Inferior parietal cortex (tissue), 1 donor: ENCODE measurements around the gene ZYG11B.
"Not testable (repeated sequence)": the region's sequence is repeated elsewhere in the genome, so short reads cannot be mapped to it uniquely, and the experiment has no call there.

Source experiments
- DNase-seq: peaks from one replicate; pipeline ENCODE4 v3.0.0-alpha.2; 2016; ENCODE audit errors: extremely low spot score

Gene ZYG11B

DNA sequence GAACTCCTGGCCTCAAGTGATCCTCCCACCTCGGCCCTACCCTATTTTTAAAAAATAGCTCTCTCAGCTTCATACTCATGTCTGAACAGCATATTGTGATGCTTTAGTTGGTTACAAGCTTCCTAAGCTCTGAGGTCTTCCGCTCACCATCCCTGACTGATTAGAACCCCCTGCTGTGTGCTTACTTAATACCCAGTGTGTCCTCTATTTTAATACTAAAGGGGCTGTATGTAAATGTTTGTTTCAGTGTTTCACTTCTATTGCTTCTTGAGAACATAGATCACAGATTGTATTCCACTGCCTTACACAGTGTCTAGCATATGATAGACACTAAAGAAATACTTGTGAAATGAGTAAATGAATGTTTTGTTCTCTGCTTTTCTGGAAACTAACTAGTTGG is 29.8 kb downstream of the ZYG11B start:
- DNase-seq = no peak

DNA sequence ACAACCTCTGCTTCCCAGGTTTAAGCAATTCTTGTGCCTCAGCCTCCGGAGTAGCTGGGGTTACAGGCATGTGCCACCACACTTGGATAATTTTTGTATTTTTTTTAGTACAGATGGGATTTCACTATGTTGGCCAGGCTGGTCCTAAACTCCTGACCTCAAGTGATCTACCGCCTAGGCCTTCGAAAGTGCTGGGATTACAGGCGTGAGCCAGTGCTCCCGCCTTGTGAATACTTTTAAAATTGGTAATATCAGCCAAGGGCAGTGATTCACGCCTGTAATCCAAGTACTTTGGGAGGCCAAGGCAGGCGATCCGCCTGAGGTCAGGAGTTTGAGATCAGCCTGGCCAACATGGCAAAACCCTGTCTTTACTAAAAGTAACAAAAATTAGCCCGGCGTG is 33.7 kb downstream of the ZYG11B start:
- DNase-seq = no peak

DNA sequence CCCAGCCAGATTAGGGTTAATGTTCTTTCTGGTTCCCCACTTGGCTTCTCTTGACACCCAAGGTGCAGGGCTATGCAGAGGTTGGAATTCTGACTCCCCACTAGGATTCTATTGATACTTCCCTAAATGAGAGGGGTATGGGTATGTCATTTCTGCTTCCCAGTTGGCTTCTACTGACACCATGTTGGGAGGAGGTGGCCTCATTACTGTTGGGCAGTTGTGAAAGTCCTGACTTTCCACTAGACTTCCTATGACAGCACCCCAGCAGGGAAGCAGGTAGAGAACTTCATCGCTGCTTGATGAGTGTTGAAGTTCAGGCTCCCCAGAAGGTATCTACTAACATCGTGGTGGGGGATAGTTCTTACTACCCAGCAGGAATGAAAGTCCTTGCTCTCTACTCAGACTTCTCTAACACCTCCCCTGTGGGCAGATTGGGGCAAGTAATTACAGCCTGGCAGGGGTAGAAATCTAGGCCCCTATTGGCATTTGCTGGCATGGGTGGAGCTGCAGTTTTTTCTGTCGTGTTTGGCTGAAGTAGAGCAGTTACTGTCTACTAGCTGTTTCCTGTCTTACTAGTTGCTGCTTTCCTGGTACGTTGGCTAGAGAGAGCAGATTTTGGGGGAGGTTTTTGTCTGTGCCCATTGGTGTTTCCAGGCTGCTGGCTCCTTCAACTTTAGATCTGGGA is 41.5 kb downstream of the ZYG11B start:
- no peak for DNase-seq

DNA sequence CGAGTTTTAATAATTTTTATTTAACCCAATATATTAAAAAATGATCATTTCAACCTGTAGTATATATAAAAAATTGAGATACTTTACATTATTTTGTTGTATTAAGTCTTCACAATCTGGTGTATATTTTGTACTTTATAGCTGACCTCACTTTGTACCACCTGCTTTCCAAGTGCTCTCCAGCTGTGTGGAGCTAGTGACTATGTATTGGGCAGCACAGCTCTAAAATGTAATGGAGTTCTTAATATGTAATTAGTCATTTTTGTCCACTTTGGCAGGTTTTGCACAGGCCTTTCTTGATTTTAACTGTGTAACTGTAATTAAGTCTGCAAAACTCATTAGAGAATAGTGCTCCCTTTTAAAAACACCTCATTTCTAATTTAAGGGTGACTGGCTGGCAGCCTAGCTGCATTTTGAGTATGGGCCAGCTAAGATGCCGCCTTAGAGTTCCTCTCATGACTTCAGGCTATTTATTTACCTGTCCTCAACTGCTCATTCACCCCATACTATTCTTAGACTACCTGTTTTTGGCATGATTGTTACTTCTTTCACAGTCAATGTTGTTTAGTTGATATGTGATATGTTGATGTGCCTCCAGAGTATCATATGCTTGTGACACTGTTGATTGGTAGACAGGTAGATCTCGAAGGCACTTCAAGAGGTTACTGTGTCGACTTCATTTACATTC is 43.2 kb downstream of the ZYG11B start:
- no peak for DNase-seq

DNA sequence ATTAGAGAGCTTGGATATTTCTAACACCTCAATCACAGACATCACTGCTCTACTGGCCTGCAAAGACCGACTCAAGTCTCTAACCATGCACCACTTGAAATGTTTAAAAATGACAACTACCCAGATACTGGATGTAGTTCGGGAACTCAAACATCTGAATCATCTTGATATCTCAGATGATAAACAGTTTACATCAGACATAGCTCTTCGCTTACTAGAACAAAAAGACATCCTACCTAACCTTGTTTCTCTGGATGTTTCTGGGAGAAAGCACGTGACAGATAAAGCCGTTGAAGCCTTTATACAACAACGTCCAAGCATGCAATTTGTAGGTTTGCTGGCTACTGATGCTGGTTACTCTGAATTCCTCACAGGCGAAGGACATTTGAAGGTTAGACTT is 45.1 kb downstream of the ZYG11B start:
- peak; percentile 11 for DNase-seq

DNA sequence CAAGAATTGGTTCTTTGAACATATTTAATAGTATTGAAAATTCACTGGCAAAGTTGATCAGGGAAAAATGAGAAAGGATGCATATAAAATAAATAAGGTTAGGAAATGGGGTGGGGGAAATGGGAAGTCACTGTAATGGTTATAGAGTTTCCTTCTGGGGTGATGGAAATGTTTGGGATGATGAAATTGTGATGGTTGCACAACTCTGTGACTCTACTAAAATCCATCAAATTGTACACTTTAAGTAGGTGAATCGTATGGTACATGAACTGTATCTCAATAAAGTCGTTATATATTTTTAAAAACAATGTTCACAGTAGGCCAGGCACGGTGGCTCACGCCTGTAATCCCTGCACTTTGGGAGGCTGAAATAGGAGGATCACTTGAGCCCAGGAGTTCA is 59.9 kb downstream of the ZYG11B start:
- no peak for DNase-seq

DNA sequence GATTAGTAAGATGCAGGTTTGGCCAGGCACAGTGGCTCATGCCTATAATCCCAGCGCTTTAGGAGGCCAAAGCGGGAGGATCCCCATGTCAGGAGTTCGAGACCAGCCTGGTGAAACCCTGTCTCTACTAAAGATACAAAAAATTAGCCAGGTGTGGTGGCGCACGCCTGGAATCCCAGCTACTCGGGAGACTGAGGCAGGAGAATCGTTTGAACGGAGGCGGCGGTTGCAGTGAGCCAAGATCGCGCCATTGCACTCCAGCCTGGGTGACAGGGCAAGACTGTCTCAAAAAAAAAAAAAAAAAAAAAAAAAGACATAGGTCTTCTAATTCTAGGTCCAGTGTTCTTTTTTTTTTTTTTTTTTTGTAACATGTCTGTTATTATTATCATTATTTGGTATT is 64.2 kb downstream of the ZYG11B start:
- DNase-seq = not testable (repeated sequence)

DNA sequence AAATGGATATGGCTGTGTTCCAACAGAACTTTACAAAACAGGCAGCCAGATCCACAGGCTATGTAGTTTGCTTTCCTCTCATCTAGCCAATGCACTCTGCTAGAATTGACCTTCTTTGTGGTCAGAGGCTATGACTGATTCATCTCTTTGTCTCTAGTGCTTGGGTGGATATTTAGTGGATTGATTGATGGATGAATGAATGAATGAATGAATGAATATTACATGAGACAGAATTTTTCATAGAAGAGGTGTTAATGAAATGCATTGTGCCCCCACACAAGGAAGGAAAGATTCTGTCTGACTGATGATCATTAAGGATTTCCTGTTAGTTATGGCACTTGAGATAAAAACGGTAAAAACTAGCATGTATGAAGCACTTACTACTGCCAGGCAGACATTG is 65.8 kb downstream of the ZYG11B start:
- DNase-seq = no peak

DNA sequence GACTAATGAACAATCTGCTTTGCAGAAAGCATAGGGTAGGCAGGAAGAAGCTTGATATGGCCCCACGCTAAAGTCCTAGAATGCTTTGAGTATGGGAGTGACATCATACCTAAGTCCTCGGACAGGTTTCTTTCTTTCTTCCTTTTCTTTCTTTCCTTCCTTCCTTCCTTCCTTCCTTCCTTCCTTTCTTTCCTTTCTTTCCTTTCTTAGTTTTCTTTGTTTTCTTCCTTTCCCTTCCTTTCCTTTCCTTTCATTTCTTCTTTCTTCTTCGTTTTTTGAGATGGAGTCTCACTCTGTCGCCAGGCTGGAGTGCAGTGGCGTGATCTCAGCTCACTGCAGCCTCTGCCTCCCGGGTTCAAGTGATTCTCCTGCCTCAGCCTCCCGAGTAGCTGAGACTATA is 67.5 kb downstream of the ZYG11B start:
- not testable (repeated sequence) for DNase-seq

DNA sequence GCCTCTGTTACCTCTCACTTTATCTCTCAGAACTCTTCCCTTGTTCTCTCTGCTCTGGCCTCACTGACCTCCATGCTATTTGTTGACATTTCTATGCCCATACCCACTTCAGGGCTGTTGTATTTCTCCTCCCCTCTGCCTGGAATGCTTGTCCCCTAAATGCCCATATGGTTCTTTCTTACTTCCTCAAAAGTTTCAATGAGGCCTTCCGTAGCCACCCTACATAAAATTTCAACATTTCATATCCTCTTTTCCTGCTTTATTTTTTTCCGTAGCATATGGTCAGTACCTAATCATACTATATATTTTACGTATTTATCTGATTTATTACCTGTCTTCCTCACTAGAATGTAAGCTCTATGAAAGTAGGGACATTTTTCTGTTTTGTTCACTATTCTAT is 69.2 kb downstream of the ZYG11B start:
- DNase-seq = no peak

DNA sequence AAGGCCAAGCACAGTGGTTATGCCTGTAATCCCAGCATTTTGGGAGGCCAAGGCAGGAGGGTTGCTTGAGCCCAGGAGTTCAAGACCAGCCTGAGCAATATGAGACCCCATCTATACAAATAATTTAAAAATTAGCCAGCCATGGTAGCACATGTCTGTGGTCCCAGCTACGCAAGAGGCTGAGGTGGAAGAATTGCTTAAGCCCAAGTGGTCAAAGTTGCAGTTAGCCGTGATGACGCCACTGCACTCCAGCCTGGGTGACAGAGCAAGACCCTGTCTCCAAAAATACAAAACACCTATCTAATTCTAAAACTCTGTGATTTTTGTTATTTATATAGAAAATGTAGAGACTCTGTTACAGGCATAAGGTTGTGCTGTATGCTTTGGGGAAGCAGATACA is 72.1 kb downstream of the ZYG11B start:
- no peak for DNase-seq

DNA sequence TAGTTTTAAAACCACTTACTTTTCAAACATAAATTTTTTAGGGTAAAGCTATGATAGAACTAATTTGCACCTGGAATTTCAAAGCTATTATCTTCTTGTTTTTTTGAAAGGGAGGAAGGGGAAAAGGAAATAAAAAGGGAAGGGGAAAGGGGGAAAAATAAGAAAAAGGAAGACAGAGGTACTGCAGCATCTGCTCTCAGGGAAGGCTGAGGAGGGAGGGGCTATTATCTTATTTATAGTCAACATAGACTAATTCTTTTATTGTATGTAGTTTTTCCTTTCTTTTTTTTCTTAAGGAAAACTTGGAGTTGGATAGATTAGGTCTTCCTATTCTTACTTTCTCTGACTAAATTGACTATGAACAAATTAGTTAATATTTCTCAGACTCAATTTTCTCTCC is 74.8 kb downstream of the ZYG11B start:
- no peak for DNase-seq

DNA sequence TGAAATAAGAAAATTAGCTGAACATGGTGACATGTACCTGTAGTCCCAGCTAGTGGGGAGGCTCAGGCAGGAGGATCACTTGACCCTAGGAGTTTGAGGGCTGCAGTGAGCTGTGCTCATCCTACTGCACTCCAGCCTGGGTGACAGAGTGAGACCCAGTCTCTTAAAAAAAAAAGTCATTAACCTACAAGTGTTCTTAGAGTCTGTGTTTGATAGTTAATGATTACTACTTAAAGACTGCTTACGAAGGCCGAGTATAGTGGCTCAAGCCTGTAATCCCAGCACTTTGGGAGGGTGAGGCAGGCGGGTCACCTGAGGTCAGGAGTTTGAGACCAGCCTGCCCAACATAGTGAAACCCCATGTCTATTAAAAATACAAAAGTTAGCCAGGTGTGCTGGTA is 77.8 kb downstream of the ZYG11B start:
- not testable (repeated sequence) for DNase-seq

DNA sequence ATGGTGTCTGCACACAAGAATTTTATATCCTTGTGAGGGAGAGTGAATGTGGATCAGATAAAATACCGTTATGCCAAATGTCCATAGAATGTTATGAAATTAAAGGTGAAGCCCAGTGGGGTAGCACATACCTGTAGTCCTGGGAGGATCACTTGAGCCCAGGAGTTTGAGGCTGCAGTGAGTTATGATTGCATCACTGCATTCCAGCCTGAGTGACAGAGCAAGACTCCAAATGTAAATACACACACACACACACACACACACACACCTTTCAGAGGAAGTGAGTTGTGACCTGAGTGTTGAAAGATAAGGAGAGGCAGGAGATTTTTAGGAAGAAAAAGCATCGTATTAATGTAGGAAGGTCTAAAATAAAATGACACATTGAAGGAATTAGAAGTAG is 88.2 kb downstream of the ZYG11B start:
- DNase-seq = no peak

DNA sequence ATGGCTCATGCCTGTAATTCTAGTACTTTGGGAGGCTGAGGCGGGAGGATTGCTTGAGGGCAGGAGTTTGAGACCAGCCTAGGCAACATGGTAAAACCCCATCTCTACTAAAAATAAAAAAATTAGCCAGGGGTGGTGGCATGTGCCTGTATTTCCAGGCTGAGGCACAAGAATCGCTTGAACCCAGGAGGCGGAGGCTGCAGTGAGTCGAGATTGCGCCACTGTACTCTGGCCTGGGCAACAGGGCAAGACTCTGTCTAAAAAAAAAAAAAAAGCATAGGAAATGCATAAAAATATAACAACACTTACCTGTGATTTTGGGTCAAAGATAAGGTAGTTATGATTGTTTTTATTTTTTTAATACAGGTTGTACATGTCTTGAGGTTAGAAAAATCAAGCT is 94.6 kb downstream of the ZYG11B start:
- DNase-seq = not testable (repeated sequence)

DNA sequence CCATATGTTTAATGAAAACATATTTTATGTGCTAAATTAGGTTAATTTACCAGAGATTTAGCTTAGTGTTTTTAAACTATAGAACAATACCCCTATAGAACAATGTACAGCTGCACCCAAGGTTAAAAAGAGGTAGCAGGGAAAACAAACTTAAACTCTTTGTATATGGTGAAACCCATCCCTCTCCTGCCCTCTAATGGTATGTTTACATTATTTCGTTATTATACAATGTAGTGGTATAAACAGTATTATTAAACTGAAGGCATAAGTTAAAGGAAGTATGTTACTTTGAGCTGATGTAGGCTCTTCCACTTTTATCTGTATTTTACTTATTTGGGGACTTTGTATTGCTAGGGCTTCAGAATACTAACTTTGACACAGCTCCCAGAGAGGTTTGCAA is 99.6 kb downstream of the ZYG11B start:
- no peak for DNase-seq

DNA sequence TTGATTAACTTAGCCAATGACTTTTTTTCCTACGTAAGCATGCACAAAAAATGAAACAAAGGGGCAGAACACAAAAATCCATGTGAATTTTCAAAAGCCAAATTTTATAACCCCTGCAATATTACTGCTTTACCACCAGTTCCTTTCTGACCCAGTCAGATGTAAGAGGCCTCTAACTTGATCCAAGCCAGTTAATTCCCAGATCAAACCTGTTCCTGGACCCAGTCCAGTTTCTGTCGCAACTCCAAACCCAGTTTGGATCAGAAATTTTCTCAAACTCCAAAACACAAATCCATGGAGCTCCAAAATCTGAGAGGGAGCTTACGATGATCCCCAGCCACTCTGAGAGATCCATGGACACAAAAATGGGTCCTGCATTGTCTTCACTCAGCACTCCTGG is 108.5 kb downstream of the ZYG11B start:
- no peak for DNase-seq

DNA sequence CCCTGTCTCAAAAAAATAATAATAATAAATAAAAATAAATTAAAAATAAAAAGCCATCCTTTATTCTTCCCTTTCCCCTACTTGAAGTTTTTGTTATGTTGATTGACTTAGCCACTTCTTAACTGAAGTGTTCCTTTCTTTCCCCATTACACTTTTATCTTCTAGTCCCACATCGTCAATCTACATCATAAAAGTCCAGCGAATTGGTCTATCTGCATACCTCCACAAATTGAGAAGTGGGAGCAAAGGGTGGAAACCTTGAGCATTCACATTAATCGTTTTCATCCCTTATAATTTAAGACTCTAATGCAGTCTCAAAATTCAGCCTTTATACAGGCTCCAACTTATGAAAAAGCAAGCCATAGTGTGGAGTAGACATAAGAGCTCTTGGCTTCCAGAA is 109.8 kb downstream of the ZYG11B start:
- no peak for DNase-seq

DNA sequence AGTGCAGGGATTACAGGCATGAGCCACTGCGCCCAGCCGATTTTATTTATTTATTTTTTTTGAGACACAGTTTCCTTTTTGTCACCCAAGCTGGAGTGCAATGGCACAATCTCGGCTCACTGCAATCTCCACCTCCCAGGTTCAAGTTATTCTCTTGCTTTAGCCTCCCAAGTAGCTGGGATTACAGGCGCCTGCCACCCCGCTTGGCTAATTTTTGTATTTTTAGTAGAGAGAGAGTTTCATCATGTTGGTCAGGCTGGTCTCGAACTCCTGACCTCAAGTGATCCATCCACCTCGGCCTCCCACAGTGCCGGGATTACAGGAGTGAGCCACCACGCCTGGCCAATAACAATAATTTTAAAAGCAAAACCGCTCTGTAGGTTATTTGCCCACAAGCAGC is 112.9 kb downstream of the ZYG11B start:
- DNase-seq = not testable (repeated sequence)

DNA sequence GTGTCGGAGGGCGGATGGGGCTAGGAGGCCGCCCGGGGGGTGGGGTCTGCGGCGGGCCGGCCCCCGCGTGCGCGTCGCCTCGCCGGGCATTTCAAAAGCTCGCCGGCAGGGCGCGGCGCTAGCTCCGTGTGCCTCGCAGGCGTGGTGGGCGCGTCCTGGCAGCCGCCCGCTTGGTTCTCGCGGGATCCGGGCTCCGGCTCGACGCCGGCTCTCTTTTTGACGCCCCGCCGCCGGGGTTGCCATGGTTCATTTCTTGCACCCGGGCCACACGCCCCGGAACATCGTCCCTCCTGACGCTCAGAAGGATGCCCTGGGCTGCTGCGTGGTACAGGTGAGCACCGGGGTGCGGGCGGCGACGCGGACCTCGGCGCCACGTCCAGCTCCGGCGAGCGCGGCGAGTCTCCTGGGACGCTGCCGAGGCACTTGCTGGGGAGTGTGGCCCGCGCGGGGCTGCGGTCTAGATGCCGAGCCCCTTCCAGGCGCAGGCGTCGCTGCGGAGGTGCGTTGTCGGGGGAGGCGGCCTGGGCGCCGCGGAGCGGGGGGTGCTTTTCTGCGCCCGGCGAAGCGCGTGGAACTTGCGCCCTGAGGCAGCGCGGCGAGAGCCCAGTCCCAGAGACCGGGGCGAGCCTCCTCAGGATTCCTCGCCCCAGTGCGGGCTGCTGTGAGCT is 116.5 kb downstream of the ZYG11B start, which contains the start of gene ZYG11A:
ZYG11A (plus strand) TSS at position 118 of the 668 bp plus-strand sequence; CDS start at position 242, 124 bp downstream.
- DNase-seq = no peak

DNA sequence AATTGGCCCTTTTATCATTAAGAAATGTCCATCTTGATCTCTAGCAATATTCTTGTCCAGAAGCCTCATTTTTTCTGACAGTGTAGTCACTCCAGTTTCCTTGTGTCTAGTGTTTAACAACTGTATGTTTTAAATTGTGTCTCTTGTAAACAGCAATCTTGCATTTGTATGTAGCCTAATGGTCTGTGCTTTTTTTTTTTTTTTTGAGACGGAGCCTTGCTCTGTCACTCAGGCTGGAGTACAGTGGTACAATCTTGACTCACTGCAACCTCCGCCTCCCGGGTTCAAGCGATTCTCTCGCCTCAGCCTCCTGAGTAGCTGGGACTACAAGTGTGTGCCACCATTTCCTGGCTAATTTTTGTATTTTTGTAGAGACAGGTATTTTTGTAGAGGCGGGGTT is 118.9 kb downstream of the ZYG11B start:
- DNase-seq = not testable (repeated sequence)

DNA sequence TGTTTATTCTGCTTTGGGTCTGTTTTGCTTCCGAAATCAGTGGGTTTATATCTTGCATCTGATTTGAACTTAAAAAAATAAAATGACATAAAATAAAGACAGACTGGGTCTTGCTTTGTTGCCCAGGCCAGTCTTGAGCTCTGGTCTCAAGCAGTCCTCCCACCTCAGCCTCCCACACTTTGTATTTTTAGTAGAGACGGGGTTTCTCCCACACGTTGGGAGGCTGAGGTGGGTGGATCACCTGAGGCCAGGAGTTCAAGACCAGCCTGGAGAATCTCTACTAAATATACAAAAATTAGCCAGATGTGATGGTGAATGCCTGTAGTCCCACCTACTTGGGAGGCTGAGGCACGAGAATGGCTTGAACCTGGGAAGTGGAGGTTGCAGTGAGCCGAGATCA is 122.2 kb downstream of the ZYG11B start:
- DNase-seq = no peak

DNA sequence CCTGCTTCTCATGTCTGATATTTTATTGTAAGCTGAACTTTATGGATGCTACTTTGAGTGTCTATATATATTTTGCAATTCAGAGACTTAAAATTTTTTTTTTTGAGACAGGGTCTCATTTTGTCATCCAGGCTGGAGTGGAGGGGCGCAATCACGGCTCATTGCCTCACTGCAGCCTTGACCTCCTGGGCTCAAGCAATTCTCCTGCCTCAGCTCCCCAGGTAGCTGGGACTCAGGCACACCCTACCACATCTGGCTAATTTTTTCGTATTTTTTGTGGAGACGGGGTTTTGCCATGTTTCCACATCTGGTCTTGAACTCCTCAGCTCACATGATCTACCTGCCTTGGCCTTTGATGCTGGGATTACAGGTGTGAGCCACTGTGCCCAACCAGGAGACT is 124.7 kb downstream of the ZYG11B start:
- no peak for DNase-seq
